Nephron (organoid): ENCODE data around the gene TLR9.

Experiments used
- H3K27ac Mint-ChIP-seq, 3 experiments: 2 replicates each; pipeline ENCODE4 v1.8.0; 2020; ENCODE audit warnings: mixed read lengths in 3 of 3, mild to moderate bottlenecking in 2 of 3, moderate library complexity in 1 of 3
- H3K27me3 Mint-ChIP-seq: 2 replicates; pipeline ENCODE4 v1.8.0; 2021; ENCODE audit warnings: low read depth, mild to moderate bottlenecking, moderate library complexity, mixed read lengths
- H3K36me3 Mint-ChIP-seq: 2 replicates; pipeline ENCODE4 v1.8.0; 2020; ENCODE audit warnings: low read depth, mixed read lengths
- H3K4me1 Mint-ChIP-seq: 2 replicates; pipeline ENCODE4 v1.8.0; 2020; ENCODE audit warnings: mixed read lengths
- H3K4me3 Mint-ChIP-seq, 3 experiments: 2 replicates each; pipeline ENCODE4 v1.8.0; 2020; ENCODE audit warnings: mild to moderate bottlenecking in 3 of 3, mixed read lengths in 3 of 3, moderate library complexity in 2 of 3
- H3K9me3 Mint-ChIP-seq: 2 replicates; pipeline ENCODE4 v1.8.0; 2020; ENCODE audit warnings: mixed read lengths
- TF ChIP-seq, protein P1 (sequence below), 3 experiments: fragments of 200-600 bp; sonication (generic); IDR thresholded peaks; one replicate each; pipeline ENCODE4 v1.5.0; 2021; ENCODE audit warnings: antibody characterized with exemption in 3 of 3; ENCODE audit not compliant: unreplicated experiment in 3 of 3

The TLR9 gene

DNA sequence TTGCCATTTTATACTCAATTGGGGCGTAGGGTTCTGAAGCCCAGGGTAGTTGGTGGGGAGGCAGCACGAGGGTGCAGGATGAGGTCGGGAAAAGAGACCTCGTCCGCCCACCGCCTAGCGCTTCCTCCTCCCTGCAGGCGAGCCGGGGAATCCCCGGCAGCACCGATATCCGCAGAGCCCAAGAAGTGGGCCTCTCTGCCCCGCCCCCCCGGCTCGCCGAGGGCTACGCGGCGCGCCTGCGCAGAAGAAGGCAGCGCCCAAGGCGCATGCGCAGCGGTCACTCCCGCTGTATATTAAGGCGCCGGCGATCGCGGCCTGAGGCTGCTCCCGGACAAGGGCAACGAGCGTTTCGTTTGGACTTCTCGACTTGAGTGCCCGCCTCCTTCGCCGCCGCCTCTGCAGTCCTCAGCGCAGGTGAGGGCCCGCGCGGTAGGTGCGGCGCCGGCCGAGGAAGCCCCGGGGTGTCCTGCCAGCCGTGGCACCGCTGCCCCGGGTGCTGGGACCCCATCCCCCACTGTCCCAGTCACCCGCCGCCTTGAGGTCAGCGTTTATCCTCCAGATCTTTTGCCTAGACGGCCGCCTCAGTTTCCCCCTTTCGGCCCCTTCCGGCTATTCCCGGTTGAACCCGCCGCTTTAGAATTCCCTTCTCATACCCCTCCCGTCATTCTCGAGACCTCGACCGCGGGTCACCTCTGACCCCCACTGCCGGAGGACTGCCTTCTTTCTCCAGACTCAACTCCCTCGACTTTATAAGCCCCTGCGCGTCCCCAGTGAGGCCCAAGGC is 27.4 kb downstream of the TLR9 start, which contains the start of gene ALAS1:
Gene ALAS1, plus strand, starts transcription at position 319 of the 784 bp plus-strand sequence. CDS start 1,082 bp downstream, outside the sequence.
- peaks cover 50% of the 10 kb centered on the region for H3K4me1 Mint-ChIP-seq
- TF ChIP-seq, protein P1, sequence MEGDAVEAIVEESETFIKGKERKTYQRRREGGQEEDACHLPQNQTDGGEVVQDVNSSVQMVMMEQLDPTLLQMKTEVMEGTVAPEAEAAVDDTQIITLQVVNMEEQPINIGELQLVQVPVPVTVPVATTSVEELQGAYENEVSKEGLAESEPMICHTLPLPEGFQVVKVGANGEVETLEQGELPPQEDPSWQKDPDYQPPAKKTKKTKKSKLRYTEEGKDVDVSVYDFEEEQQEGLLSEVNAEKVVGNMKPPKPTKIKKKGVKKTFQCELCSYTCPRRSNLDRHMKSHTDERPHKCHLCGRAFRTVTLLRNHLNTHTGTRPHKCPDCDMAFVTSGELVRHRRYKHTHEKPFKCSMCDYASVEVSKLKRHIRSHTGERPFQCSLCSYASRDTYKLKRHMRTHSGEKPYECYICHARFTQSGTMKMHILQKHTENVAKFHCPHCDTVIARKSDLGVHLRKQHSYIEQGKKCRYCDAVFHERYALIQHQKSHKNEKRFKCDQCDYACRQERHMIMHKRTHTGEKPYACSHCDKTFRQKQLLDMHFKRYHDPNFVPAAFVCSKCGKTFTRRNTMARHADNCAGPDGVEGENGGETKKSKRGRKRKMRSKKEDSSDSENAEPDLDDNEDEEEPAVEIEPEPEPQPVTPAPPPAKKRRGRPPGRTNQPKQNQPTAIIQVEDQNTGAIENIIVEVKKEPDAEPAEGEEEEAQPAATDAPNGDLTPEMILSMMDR (IDR thresholded peaks at IDR 0.05; ENCODE audit: unreplicated experiment in 3 of 3): peak; percentile 25 to 32 (median 26)
- no peaks in the 10 kb centered on the region for H3K9me3 Mint-ChIP-seq
- peaks cover 3% of the 10 kb centered on the region for H3K27me3 Mint-ChIP-seq
- peaks cover 29% of the 10 kb centered on the region for H3K36me3 Mint-ChIP-seq
- H3K27ac Mint-ChIP-seq: peak within 1 kb of the TSS; percentile 92 to 98 (median 96)
- peak within 1 kb of the TSS; percentile 98 to 99 (median 98) for H3K4me3 Mint-ChIP-seq

DNA sequence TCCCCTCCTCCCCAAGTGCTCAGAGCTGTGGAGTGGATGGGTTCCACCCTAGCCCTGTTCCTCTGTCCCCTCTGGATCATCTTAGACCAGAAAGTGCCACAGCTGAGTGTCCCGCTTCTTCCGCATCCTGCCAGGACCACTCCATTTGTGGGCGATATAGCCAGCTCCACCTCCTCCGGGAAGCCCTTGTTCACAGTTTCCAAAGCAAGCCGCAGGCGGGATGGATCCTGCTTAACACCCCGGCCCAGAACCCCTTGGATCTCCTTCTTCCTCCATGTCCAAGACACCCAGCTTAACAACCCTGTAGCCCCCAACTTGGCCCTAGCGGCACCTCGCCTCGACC is 28.0 kb downstream of the TLR9 start:
- Mint-ChIP-seq H3K36me3 (peaks cover 26% of the 10 kb centered on the region), H3K4me1 (peaks cover 54% of the 10 kb centered on the region), H3K9me3 (no peaks in the 10 kb centered on the region), H3K4me3 (peak overlapping the region; percentile 98 to 99 (median 98)), H3K27ac (peak overlapping the region; percentile 92 to 98 (median 96)), H3K27me3 (peaks cover 2% of the 10 kb centered on the region)
- TF ChIP-seq, protein P1 (IDR thresholded peaks at IDR 0.05; ENCODE audit: unreplicated experiment in 3 of 3): no peak

DNA sequence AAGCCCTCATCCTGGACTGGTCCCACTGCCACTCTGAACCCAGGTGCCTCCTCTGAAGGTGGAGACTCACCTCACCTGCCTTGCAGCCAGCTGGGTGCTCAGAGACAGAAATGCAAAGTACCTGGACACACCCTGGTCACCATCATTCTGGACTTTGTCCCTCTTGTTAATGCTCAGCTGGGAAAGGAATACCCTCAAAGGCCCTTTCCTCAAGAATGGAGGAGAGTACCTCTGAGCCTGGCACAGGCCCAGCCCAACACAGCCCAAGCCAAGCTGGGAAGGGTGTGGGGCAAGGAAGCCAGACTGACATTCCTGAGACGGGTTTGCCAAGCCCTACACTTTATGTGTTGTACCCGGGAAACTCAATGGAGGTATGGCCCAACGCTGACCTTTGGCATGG is 28.5 kb downstream of the TLR9 start:
- TF ChIP-seq, protein P1 (IDR thresholded peaks at IDR 0.05; ENCODE audit: unreplicated experiment in 3 of 3): no peak
- H3K4me1 Mint-ChIP-seq: peaks cover 52% of the 10 kb centered on the region
- H3K9me3 Mint-ChIP-seq: no peaks in the 10 kb centered on the region
- peak overlapping the region; percentile 98 to 99 (median 98) for H3K4me3 Mint-ChIP-seq
- H3K27me3 Mint-ChIP-seq: no peaks in the 10 kb centered on the region
- peaks cover 21% of the 10 kb centered on the region for H3K36me3 Mint-ChIP-seq
- H3K27ac Mint-ChIP-seq: peak overlapping the region; percentile 92 to 98 (median 96)

DNA sequence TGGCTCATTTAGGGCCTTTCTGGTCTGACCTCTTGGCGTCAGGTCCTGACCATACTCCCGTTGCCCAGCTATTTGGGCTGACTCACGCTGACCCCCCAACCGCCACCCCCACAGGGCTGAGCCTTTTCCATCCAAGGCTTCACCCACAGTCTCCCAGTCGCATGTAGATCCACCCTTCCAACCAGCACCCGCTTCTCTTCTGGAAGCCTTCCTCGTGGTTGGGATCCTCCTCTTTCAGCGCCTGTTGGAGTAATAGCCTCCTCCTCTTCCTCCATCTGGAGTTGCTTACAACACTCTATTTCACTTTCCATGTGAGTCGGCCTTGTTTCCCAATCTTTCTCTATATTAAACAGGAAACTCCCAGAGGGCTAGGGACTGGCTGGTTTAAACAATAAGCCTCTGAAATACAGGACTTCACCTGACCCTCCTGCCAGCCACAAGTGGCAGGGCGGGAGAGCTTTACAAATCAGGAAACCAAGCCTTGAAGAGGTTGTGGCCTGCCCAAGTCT is 29.6 kb downstream of the TLR9 start:
- TF ChIP-seq, protein P1 (IDR thresholded peaks at IDR 0.05; ENCODE audit: unreplicated experiment in 3 of 3): no peak
- Mint-ChIP-seq H3K4me3 (peak overlapping the region in 1 of 3 experiments; percentile 58), H3K4me1 (peaks cover 57% of the 10 kb centered on the region), H3K9me3 (no peaks in the 10 kb centered on the region), H3K27ac (peak overlapping the region; percentile 79 to 98 (median 89)), H3K27me3 (no peaks in the 10 kb centered on the region), H3K36me3 (peaks cover 12% of the 10 kb centered on the region)

DNA sequence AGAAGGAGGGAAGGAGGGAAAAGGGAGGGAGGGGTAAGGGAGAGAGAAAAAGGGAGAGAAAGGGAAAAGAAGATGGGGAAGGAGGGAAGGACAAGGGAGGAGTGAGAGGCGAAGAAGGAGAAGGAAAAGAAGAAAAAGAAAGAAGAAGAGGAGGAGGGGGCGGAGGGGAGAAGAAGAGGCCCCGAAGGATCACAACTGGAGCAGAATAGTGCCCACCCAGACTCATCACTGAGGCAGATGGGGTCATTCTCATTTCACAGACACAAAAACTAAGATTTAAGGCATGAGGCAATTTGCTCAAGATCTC is 30.2 kb downstream of the TLR9 start:
- TF ChIP-seq, protein P1 (IDR thresholded peaks at IDR 0.05; ENCODE audit: unreplicated experiment in 3 of 3): no peak
- peaks cover 60% of the 10 kb centered on the region for H3K4me1 Mint-ChIP-seq
- no peaks in the 10 kb centered on the region for H3K9me3 Mint-ChIP-seq
- peaks cover 8% of the 10 kb centered on the region for H3K36me3 Mint-ChIP-seq
- H3K27me3 Mint-ChIP-seq: no peaks in the 10 kb centered on the region
- H3K4me3 Mint-ChIP-seq: peak overlapping the region in 1 of 3 experiments; percentile 58
- H3K27ac Mint-ChIP-seq: peak overlapping the region; percentile 53 to 98 (median 95)
